H1 (cell line): ENCODE data around the gene FLRT2. TPM values are rescaled to one million over a fixed set of nuclear protein-coding genes. Genes with fewer than 3 reads are reported as not detected.

Experiments used
- ASH2L ChIP-seq: fragments of 200-600, 300-600 bp; sonication (generic); IDR thresholded peaks from one replicate; pipeline ENCODE4 v1.7.1; 2017; ENCODE audit warnings: low read length
- BRCA1 ChIP-seq: IDR thresholded peaks from 2 replicates; pipeline ENCODE4 v1.6.1; 2012; ENCODE audit warnings: low read depth, low read length, improper control_type of control experiment
- EGR1 ChIP-seq: IDR thresholded peaks from 2 replicates; pipeline ENCODE4 v1.6.1; 2011; ENCODE audit warnings: low read depth, low read length, borderline replicate concordance
- KDM1A ChIP-seq: fragments of 200-600, 300-600 bp; sonication (generic); IDR thresholded peaks from 2 replicates; pipeline ENCODE4 v1.7.1; 2016; ENCODE audit warnings: mild to moderate bottlenecking, low read length, borderline replicate concordance
- NANOG ChIP-seq: IDR thresholded peaks from 2 replicates; pipeline ENCODE4 v1.6.1; 2011; ENCODE audit warnings: low read length, low read depth, mild to moderate bottlenecking, inconsistent platforms; ENCODE audit not compliant: insufficient read depth, poor library complexity, severe bottlenecking
- SIN3A ChIP-seq, 2 experiments: IDR thresholded peaks in 1 of 2; conservative IDR thresholded peaks in 1 of 2; 2 replicates each; pipeline ENCODE4 v1.6.1; 2011 to 2012; ENCODE audit warnings: low read length in 2 of 2, improper control_type of control experiment in 1 of 2, low read depth in 1 of 2, mild to moderate bottlenecking in 1 of 2
- SIRT6 ChIP-seq: IDR thresholded peaks from one replicate; pipeline ENCODE4 v1.7.1; 2012; ENCODE audit warnings: low read length, inconsistent platforms
- SP1 ChIP-seq: IDR thresholded peaks from 2 replicates; pipeline ENCODE4 v1.6.1; 2011; ENCODE audit warnings: low read depth, low read length
- ZNF274 ChIP-seq: IDR thresholded peaks from 2 replicates; pipeline ENCODE4 v1.7.0; 2012; ENCODE audit warnings: low read length, borderline replicate concordance; ENCODE audit errors: extremely low read depth
- polyA plus RNA-seq, 7 experiments: library from polyadenylated mRNA; depleted of rRNA in 3 of 7; stranded (reverse) in 5 of 7; unstranded in 2 of 7; fragments of >200 nt in 5 of 7; fragments of 200-250 nt in 2 of 7; gene quantifications; 1 replicate in 5 of 7; 2 replicates in 1 of 7; 4 replicates in 1 of 7; pipeline versions ENCODE4 v1.2.1 to v1.2.3, GENCODE V29; 2011 to 2013; ENCODE audit warnings: missing spikeins in 2 of 7, mixed read lengths in 2 of 7
- total RNA-seq: library from RNA; stranded (reverse); fragmentation: NEBNext Ultra II Directional; extraction: Animal tissue kit (Norgen Biotek cat#: 25700); gene quantifications from 2 replicates; pipeline ENCODE4 v1.2.1, GENCODE V29; 2021

Gene FLRT2
- total and polyA plus RNA-seq, 2 of the 8 experiments (the other 6 are each of a cell fraction or from before 2014, with no cell fraction given) = 2.4 to 6.9 TPM

DNA sequence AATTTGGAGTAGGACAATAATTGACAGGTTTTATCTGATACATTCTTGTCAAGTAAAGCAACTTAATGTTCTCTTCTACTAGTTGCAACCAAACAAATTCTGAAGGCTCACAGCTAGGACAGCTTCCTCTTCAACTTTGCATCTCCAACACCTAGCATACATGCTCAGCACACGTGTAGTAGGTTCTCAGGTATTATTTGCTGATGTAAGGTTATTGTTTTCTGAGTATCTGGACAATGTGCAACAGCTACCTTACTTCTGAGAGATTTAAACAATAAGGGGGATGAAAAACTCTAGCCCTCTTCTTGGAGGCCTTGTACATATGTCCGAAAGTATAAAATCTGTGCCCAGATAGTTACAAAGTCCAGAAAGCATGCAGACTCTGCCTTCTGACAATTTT, 15.5 kb upstream of the FLRT2 start (continued):
- TF ChIP-seq BRCA1 = no peak
- TF ChIP-seq SP1 = no peak
- TF ChIP-seq SIRT6 = no peak
- TF ChIP-seq NANOG = no peak
- TF ChIP-seq EGR1 = no peak
- TF ChIP-seq ZNF274 = no peak
- no peak for TF ChIP-seq ASH2L
- TF ChIP-seq SIN3A (conservative IDR thresholded peaks at IDR 0.05 in 1 of 2, IDR thresholded peaks at IDR 0.05 in 1 of 2; ENCODE audit: low read depth in 1 of 2, low read length in 2 of 2) = no peak
- TF ChIP-seq KDM1A = no peak
